HG03521 (cell line): ENCODE data around the gene OPA3.

ENCODE experiments used
- ATAC-seq: cut with Tn5 transposase; IDR thresholded peaks from one replicate; pipeline ENCODE4 v1.9.1; 2021; ENCODE audit warnings: mild to moderate bottlenecking, moderate library complexity; ENCODE audit not compliant: unreplicated experiment

The OPA3 gene

GRCh38 chr19:45598267-45599001 lies 13.8 kb upstream of the OPA3 start:
- no peak for ATAC-seq

- no peak for ATAC-seq
Measured at GRCh38 chr19:45597425-45598111, 13.0 kb upstream of the OPA3 start.

GRCh38 chr19:45595814-45596213 lies 11.2 kb upstream of the OPA3 start:
- no peak for ATAC-seq

GRCh38 chr19:45593520-45593919 lies 8.9 kb upstream of the OPA3 start:
- ATAC-seq = no peak

- no peak for ATAC-seq
Measured at GRCh38 chr19:45592366-45592765, 7.8 kb upstream of the OPA3 start.

- no peak for ATAC-seq
Measured at GRCh38 chr19:45591638-45592005, 7.0 kb upstream of the OPA3 start.

GRCh38 chr19:45591004-45591637 lies 6.5 kb upstream of the OPA3 start:
- ATAC-seq = no peak

- no peak for ATAC-seq
Measured at GRCh38 chr19:45590300-45591003, 5.8 kb upstream of the OPA3 start.

GRCh38 chr19:45589768-45590167 lies 5.2 kb upstream of the OPA3 start:
- no peak for ATAC-seq

- ATAC-seq = no peak
Measured at GRCh38 chr19:45587873-45588272, 3.3 kb upstream of the OPA3 start.

- ATAC-seq = no peak
Measured at GRCh38 chr19:45585158-45585577, 566 bp upstream of the OPA3 start.

GRCh38 chr19:45581576-45581975 lies 3.0 kb downstream of the OPA3 start:
- ATAC-seq = no peak

GRCh38 chr19:45578861-45579260 lies 5.7 kb downstream of the OPA3 start:
- no peak for ATAC-seq

- ATAC-seq = no peak
Measured at GRCh38 chr19:45577111-45577905, 7.3 kb downstream of the OPA3 start.

GRCh38 chr19:45576682-45577081 lies 7.9 kb downstream of the OPA3 start:
- no peak for ATAC-seq

- no peak for ATAC-seq
Measured at GRCh38 chr19:45575216-45575615, 9.4 kb downstream of the OPA3 start.

GRCh38 chr19:45574526-45574925 lies 10.1 kb downstream of the OPA3 start:
- no peak for ATAC-seq

GRCh38 chr19:45571457-45572220 lies 13.0 kb downstream of the OPA3 start:
- no peak for ATAC-seq

GRCh38 chr19:45569619-45570421 lies 14.8 kb downstream of the OPA3 start:
- ATAC-seq = no peak
